Progenitor cell of endocrine pancreas (in vitro differentiated cells): ENCODE data around the gene CLEC16A. TPM values are rescaled to one million over a fixed set of nuclear protein-coding genes. Genes with fewer than 3 reads are reported as not detected.

ENCODE experiments used
- DNase-seq: peaks from one replicate; pipeline ENCODE4 v3.0.0; 2021; ENCODE audit warnings: low spot score; ENCODE audit not compliant: unreplicated experiment
- H3K27ac Mint-ChIP-seq: 2 replicates; pipeline ENCODE4 v1.8.0; 2021; ENCODE audit warnings: mild to moderate bottlenecking, moderate library complexity, mixed read lengths
- H3K27me3 Mint-ChIP-seq: 2 replicates; pipeline ENCODE4 v1.8.0; 2021; ENCODE audit warnings: mixed read lengths
- H3K36me3 Mint-ChIP-seq: 2 replicates; pipeline ENCODE4 v1.8.0; 2022; ENCODE audit warnings: mixed read lengths; ENCODE audit not compliant: insufficient read depth
- H3K4me1 Mint-ChIP-seq: 2 replicates; pipeline ENCODE4 v1.8.0; 2021; ENCODE audit warnings: low read depth, mixed read lengths
- H3K4me3 Mint-ChIP-seq: 2 replicates; pipeline ENCODE4 v1.8.0; 2021; ENCODE audit warnings: low read depth, mild to moderate bottlenecking, moderate library complexity, mixed read lengths
- H3K9me3 Mint-ChIP-seq: 2 replicates; pipeline ENCODE4 v1.8.0; 2021; ENCODE audit warnings: low read depth, mixed read lengths
- total RNA-seq: library from RNA; stranded (reverse); gene quantifications from 2 replicates; pipeline ENCODE4 v1.2.1, GENCODE V29; 2021
- TF ChIP-seq, protein P1 (sequence below): fragments of 200-600 bp; sonication (generic); IDR thresholded peaks from one replicate; pipeline ENCODE4 v1.5.0; 2021; ENCODE audit warnings: antibody characterized with exemption, mild to moderate bottlenecking; ENCODE audit not compliant: unreplicated experiment

Gene CLEC16A
- total RNA-seq, 1 donor from 2014 or later = 34.3 TPM

DNA sequence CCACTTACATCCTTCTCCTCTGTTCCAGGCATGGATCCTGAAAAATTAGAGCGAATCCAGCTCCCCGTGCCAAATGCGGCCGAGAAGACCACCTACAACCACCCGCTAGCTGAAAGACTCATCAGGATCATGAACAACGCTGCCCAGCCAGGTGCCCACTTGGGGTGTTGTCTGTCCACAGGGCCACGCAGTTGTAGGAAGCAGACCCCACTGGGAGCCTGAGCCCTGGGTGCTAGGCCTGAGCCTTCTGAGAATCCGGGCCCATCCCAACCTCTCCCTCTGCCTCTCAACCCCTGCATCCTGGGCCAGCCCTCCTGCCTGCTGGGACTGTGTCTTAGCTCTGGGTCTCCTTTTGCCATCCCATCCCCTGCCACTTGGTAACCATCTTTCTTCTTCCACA lies 95.4 kb downstream of the CLEC16A start:
- no peaks in the 10 kb centered on the region for H3K27me3 Mint-ChIP-seq
- no peak overlapping the region for H3K27ac Mint-ChIP-seq
- DNase-seq = no peak
- no peaks in the 10 kb centered on the region for H3K4me1 Mint-ChIP-seq
- TF ChIP-seq, protein P1, sequence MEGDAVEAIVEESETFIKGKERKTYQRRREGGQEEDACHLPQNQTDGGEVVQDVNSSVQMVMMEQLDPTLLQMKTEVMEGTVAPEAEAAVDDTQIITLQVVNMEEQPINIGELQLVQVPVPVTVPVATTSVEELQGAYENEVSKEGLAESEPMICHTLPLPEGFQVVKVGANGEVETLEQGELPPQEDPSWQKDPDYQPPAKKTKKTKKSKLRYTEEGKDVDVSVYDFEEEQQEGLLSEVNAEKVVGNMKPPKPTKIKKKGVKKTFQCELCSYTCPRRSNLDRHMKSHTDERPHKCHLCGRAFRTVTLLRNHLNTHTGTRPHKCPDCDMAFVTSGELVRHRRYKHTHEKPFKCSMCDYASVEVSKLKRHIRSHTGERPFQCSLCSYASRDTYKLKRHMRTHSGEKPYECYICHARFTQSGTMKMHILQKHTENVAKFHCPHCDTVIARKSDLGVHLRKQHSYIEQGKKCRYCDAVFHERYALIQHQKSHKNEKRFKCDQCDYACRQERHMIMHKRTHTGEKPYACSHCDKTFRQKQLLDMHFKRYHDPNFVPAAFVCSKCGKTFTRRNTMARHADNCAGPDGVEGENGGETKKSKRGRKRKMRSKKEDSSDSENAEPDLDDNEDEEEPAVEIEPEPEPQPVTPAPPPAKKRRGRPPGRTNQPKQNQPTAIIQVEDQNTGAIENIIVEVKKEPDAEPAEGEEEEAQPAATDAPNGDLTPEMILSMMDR = no peak
- H3K9me3 Mint-ChIP-seq = no peaks in the 10 kb centered on the region
- H3K36me3 Mint-ChIP-seq = peaks cover 18% of the 10 kb centered on the region
- H3K4me3 Mint-ChIP-seq = no peak overlapping the region

DNA sequence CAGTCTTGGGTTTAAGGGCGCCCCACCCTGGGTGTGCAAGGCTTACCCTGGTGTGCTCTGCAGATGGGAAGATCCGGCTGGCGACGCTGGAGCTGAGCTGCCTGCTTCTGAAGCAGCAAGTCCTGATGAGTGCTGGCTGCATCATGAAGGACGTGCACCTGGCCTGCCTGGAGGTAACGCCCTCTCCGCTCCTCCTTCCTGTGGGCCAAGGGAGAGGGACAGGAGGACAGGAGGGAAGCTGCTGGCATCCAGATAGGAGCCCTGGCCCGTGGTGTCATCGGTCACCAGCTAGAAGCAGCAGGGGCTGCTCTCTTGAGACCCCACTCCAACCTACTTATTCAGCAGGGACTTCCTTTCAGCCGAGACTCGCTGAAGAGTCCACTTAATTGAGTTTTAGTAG lies 97.8 kb downstream of the CLEC16A start:
- no peaks in the 10 kb centered on the region for H3K27me3 Mint-ChIP-seq
- H3K9me3 Mint-ChIP-seq = no peaks in the 10 kb centered on the region
- H3K4me1 Mint-ChIP-seq = no peaks in the 10 kb centered on the region
- TF ChIP-seq, protein P1 = no peak
- no peak overlapping the region for H3K27ac Mint-ChIP-seq
- H3K36me3 Mint-ChIP-seq = peaks cover 13% of the 10 kb centered on the region
- DNase-seq = no peak
- H3K4me3 Mint-ChIP-seq = no peak overlapping the region

DNA sequence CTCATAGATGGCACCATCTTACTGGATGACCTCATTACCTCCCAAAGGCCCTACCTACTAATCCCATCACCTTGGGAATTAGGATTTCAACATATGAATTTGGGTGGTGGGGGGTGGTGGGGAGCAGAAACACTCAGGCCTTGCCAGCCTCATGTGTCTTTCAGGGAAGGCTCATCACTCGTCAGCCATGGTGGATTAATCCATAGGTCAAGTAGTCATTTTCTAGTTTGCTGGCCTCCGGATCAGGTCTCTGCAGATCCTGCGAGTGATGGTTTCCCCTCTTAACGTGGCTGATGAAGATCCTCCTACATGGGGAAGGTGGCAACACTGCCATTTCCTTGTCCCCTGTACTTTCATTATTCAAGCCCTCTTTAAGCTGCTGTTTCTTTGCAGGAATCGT lies 101.1 kb downstream of the CLEC16A start:
- Mint-ChIP-seq H3K4me3 (no peak overlapping the region), H3K36me3 (peaks cover 14% of the 10 kb centered on the region), H3K27ac (no peak overlapping the region), H3K9me3 (no peaks in the 10 kb centered on the region), H3K27me3 (no peaks in the 10 kb centered on the region), H3K4me1 (no peaks in the 10 kb centered on the region)
- TF ChIP-seq, protein P1 = no peak
- DNase-seq = no peak

DNA sequence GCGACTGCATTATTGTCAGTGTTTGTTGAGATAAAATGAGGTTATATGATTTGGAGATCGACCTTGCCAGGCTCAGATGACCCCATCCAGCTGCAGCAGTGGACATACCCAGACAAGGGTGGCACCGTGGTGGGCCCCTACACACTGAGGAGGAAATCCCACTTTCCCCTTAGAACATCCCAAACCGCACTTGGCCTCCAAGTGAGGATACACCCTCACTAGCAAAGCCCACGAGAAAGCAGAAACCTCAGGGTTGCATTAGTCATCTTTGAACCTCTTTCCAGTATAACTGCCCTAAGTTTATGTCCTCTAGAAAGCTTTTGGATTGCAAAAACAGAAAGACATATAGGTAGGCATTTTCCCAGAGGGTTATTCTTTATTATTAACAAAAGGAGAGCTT lies 101.5 kb downstream of the CLEC16A start:
- Mint-ChIP-seq H3K36me3 (peaks cover 14% of the 10 kb centered on the region), H3K4me3 (no peak overlapping the region), H3K27me3 (no peaks in the 10 kb centered on the region), H3K9me3 (no peaks in the 10 kb centered on the region), H3K4me1 (no peaks in the 10 kb centered on the region), H3K27ac (no peak overlapping the region)
- DNase-seq = no peak
- TF ChIP-seq, protein P1 = no peak

DNA sequence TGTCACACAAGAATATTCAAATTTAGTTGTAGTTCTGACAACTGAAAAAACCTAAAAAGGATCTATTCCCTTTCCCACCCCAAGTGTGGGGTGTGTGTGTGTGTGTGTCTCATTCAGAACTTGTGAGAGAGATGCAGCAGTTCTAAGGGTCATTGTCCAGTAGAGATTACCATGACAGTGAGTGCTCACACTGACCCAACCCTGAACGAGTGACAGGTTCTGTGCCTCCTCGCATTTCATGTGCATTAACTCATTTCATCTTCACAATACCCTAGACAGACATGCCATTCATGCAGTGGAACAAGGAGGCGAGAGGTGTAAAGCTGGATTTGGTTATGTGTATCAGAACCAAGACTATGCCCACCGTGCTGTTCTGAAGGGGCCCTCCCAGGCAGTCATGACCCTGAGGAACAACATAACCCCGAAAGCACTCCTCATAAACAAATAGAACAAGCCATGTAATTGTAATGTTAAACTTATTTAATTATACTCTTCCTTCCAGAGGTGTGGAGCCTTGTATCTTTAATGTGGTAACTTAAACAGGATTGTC lies 102.1 kb downstream of the CLEC16A start:
- Mint-ChIP-seq H3K9me3 (no peaks in the 10 kb centered on the region), H3K4me1 (no peaks in the 10 kb centered on the region), H3K4me3 (no peak overlapping the region), H3K27ac (no peak overlapping the region), H3K27me3 (no peaks in the 10 kb centered on the region), H3K36me3 (peaks cover 11% of the 10 kb centered on the region)
- no peak for DNase-seq
- TF ChIP-seq, protein P1 = no peak
